K562 (cell line): ENCODE data around the gene PIEZO2. TPM values are rescaled to one million over a fixed set of nuclear protein-coding genes. Genes with fewer than 3 reads are reported as not detected.
"Not testable (repeated sequence)": the region's sequence is repeated elsewhere in the genome, so short reads cannot be mapped to it uniquely, and the experiment has no call there.

Source experiments
- ATAC-seq: fragments of 200-7000 bp; cut with Tn5 transposase; 3 replicates; pipeline ENCODE4 v1.9.1; 2020; ENCODE audit warnings: moderate library complexity
- BruUV-seq: library from RNA; stranded (reverse); fragments of 400-500 nt; replicated peaks from 2 replicates; lab custom pipeline; 2021; lab: Mats Ljungman, UMichigan
- CTCF ChIA-PET: fragments of 300-600 bp; formaldehyde crosslinking; extraction: SDS; loops from one replicate; lab custom pipeline; 2021; ENCODE audit warnings: low intra/inter-chr PET ratio; lab: Yijun Ruan, JAX
- POLR2A ChIA-PET: fragments of 300-600, 350-650 bp; sonication (Branson Sonifier 250); formaldehyde crosslinking; extraction: SDS; loops from one replicate; lab custom pipeline; 2021; ENCODE audit warnings: antibody characterized with exemption, inconsistent platforms; lab: Yijun Ruan, JAX
- DNase-seq, 4 experiments: peaks; one replicate each; pipeline versions ENCODE4 v3.0.0 to v3.0.0-alpha.2; 2011 to 2018; ENCODE audit warnings: low spot score in 3 of 4, mixed read lengths in 3 of 4; ENCODE audit errors: extremely low read depth in 1 of 4
- FAIRE-seq: peaks from 2 replicates; lab custom pipeline; 2011; peaks lifted over from hg19 to GRCh38; lab: Jason Lieb, UNC
- H2AFZ ChIP-seq: 2 replicates; pipeline ENCODE4 v1.6.0; 2011; ENCODE audit warnings: low read depth, low read length, control low read depth, inconsistent platforms
- H3K27ac ChIP-seq: fragments of 200-600 bp; 3 replicates; pipeline ENCODE4 v1.8.0; 2011; ENCODE audit warnings: low read depth, mild to moderate bottlenecking, control low read depth, inconsistent platforms, low read length, moderate library complexity, mixed read lengths; ENCODE audit errors: extremely low read depth
- H3K27me3 ChIP-seq, 2 experiments: fragments of 300-600 bp in 1 of 2; 2 replicates in 1 of 2; 3 replicates in 1 of 2; pipeline versions ENCODE4 v1.6.0 to v1.8.0; 2011; ENCODE audit warnings: inconsistent platforms in 2 of 2, low read length in 2 of 2, mild to moderate bottlenecking in 1 of 2, mixed read lengths in 1 of 2, moderate library complexity in 1 of 2; ENCODE audit not compliant: control insufficient read depth in 2 of 2, insufficient read depth in 2 of 2
- H3K36me3 ChIP-seq: fragments of 300-600 bp; 3 replicates; pipeline ENCODE4 v1.8.0; 2011; ENCODE audit warnings: mild to moderate bottlenecking, low read length, inconsistent platforms; ENCODE audit not compliant: control insufficient read depth, insufficient read depth
- H3K4me1 ChIP-seq, 2 experiments: fragments of 200-600 bp in 1 of 2; replicated peaks in 1 of 2; 2 replicates in 1 of 2; 3 replicates in 1 of 2; pipeline versions ENCODE4 v1.5.1 to v1.8.0; 2011; ENCODE audit warnings: inconsistent platforms in 2 of 2, low read length in 2 of 2, mild to moderate bottlenecking in 1 of 2, mixed read lengths in 1 of 2, moderate library complexity in 1 of 2; ENCODE audit not compliant: control insufficient read depth in 2 of 2, insufficient read depth in 2 of 2
- H3K4me2 ChIP-seq: 2 replicates; pipeline ENCODE4 v1.6.1; 2011; ENCODE audit warnings: low read length, control low read depth, inconsistent platforms, mixed read lengths; ENCODE audit not compliant: insufficient read depth
- H3K4me3 ChIP-seq: fragments of 200-600 bp; sonication (generic), shearing (Covaris generic); 2 replicates; pipeline ENCODE4 v1.5.1; 2016; ENCODE audit warnings: control low read depth, inconsistent platforms
- H3K79me2 ChIP-seq: fragments of 200-600 bp; 3 replicates; pipeline ENCODE4 v1.8.0; 2011; ENCODE audit warnings: low read length, inconsistent platforms; ENCODE audit not compliant: control insufficient read depth, insufficient read depth
- H3K9ac ChIP-seq, 2 experiments: 2 replicates each; pipeline versions ENCODE4 v1.6.0 to v1.6.1; 2011; ENCODE audit warnings: low read depth in 2 of 2, low read length in 2 of 2, control low read depth in 1 of 2, inconsistent platforms in 1 of 2, mild to moderate bottlenecking in 1 of 2, mixed read lengths in 1 of 2; ENCODE audit not compliant: insufficient read depth in 1 of 2
- H3K9me1 ChIP-seq: one replicate; pipeline ENCODE4 v1.6.0; 2011; ENCODE audit warnings: inconsistent platforms, mild to moderate bottlenecking, low read length, moderate library complexity; ENCODE audit not compliant: control insufficient read depth, insufficient read depth
- H3K9me3 ChIP-seq: replicated peaks from 2 replicates; pipeline ENCODE4 v1.5.1; 2011; ENCODE audit warnings: low read depth, low read length, inconsistent platforms; ENCODE audit not compliant: control insufficient read depth, insufficient read depth
- H4K20me1 ChIP-seq: replicated peaks from 2 replicates; pipeline ENCODE4 v1.6.1; 2011; ENCODE audit warnings: low read length, inconsistent platforms, mixed read lengths; ENCODE audit not compliant: control insufficient read depth, insufficient read depth
- NFYB ChIP-seq: IDR thresholded peaks from 2 replicates; pipeline ENCODE4 v1.6.1; 2011; ENCODE audit warnings: mild to moderate bottlenecking, moderate library complexity; ENCODE audit not compliant: insufficient read length; ENCODE audit errors: extremely low read depth
- WGBS: fragments of 100-300 bp; shearing (Covaris generic); methylation state at CpG from one replicate; pipeline ENCODE4 v1.1.6; 2016; ENCODE audit warnings: low coverage, mixed read lengths; ENCODE audit not compliant: insufficient coverage; ENCODE audit errors: missing lambda C conversion rate; 5-methylcytosine and 5-hydroxymethylcytosine counted together
- in situ Hi-C: fragments of 300-500 bp; cut with MboI; formaldehyde crosslinking; loops from 4 replicates; pipeline ENCODE4 v1.15.0; 2018; ENCODE audit warnings: inconsistent platforms, mixed read lengths
- intact Hi-C: fragments of 100-400 bp; cut with micrococcal nuclease; formaldehyde crosslinking; loops from 2 replicates; pipeline ENCODE4 v1.14.2; 2022
- polyA plus RNA-seq, 8 experiments: library from polyadenylated mRNA; depleted of rRNA in 4 of 8; stranded (reverse) in 5 of 8; unstranded in 3 of 8; fragments of >200 nt; fragmentation: Nextera tagmentation in 2 of 8; fragmentation: Illumina TruSeq in 1 of 8; extraction: Ambion mirVana in 2 of 8; extraction: Trizol in 1 of 8; gene quantifications; 2 replicates each; pipeline versions ENCODE4 v1.2.1 to v1.2.3, GENCODE V29; 2011 to 2014; ENCODE audit warnings: inconsistent platforms in 1 of 8, missing spikeins in 1 of 8
- total RNA-seq, 7 experiments: library from RNA; depleted of rRNA in 6 of 7; stranded (reverse); fragments of >200 nt in 6 of 7; fragmentation: Illumina TruSeq in 2 of 7; extraction: Trizol in 2 of 7; gene quantifications; 2 replicates each; pipeline versions ENCODE4 v1.2.1 to v1.2.3, GENCODE V29; 2011 to 2021; ENCODE audit warnings: low replicate concordance in 1 of 7

The PIEZO2 gene
- total and polyA plus RNA-seq, 9 of the 15 experiments (the other 6 are each of a cell fraction or from before 2014, with no cell fraction given), result 0.54 to 4.1 (median 2.0) TPM

- H3K36me3 ChIP-seq, H3K79me2 ChIP-seq, H3K27ac ChIP-seq, H3K4me2 ChIP-seq, DNase-seq, in situ Hi-C loops, CTCF ChIA-PET, H3K27me3 ChIP-seq, H3K9me1 ChIP-seq, H3K9ac ChIP-seq, H3K4me3 ChIP-seq, intact Hi-C loops, BruUV-seq, FAIRE-seq, H2AFZ ChIP-seq, H4K20me1 ChIP-seq, H3K4me1 ChIP-seq, ATAC-seq, H3K9me3 ChIP-seq: not testable (repeated sequence)
- POLR2A ChIA-PET, result interaction anchor here (0.8 kb wide), 1 partner anchor 1677 kb away, joined by 3 read pairs; no protein-coding TSS in a partner anchor
- TF ChIP-seq NFYB, result peak; percentile 62
- 2% methylated on average over 5 of the region's 5 CpGs for WGBS
Measured at GRCh38 chr18:10915748-10916147, 233.6 kb downstream of the PIEZO2 start.

- H3K27me3 ChIP-seq, CTCF ChIA-PET, H3K9ac ChIP-seq, POLR2A ChIA-PET, ATAC-seq, H4K20me1 ChIP-seq, H3K36me3 ChIP-seq, H3K4me3 ChIP-seq, DNase-seq, intact Hi-C loops, H3K79me2 ChIP-seq, H3K4me1 ChIP-seq, H3K9me3 ChIP-seq, H2AFZ ChIP-seq, H3K4me2 ChIP-seq, BruUV-seq, H3K9me1 ChIP-seq, FAIRE-seq, H3K27ac ChIP-seq: not testable (repeated sequence)
- in situ Hi-C loops, result loop anchor here (5.0 kb wide), 1 partner anchor 1168 kb away; no protein-coding TSS in a partner anchor
- 0% methylated on average over 6 of the region's 8 CpGs for whole genome bisulfite sequencing
Measured at GRCh38 chr18:10914610-10915009, 234.8 kb downstream of the PIEZO2 start.
